KOPT-K1 (cell line): ENCODE results near the gene RTP2.

Source experiments
- H3K27ac ChIP-seq: fragments of 200-600 bp; sonication (generic); 2 replicates; pipeline ENCODE4 v1.5.1; 2016; ENCODE audit warnings: antibody characterized with exemption, mild to moderate bottlenecking, low read depth, low read length; ENCODE audit not compliant: poor library complexity, severe bottlenecking
- H3K36me3 ChIP-seq: fragments of 200-600 bp; sonication (generic); 2 replicates; pipeline ENCODE4 v1.5.1; 2017; ENCODE audit warnings: antibody characterized with exemption, mild to moderate bottlenecking, low read length, moderate library complexity; ENCODE audit not compliant: insufficient read depth
- H3K9me3 ChIP-seq: fragments of 200-600 bp; sonication (generic); 2 replicates; pipeline ENCODE4 v1.5.1; 2017; ENCODE audit warnings: antibody characterized with exemption, low read length, mild to moderate bottlenecking; ENCODE audit not compliant: insufficient read depth, poor library complexity, severe bottlenecking

Gene RTP2

DNA sequence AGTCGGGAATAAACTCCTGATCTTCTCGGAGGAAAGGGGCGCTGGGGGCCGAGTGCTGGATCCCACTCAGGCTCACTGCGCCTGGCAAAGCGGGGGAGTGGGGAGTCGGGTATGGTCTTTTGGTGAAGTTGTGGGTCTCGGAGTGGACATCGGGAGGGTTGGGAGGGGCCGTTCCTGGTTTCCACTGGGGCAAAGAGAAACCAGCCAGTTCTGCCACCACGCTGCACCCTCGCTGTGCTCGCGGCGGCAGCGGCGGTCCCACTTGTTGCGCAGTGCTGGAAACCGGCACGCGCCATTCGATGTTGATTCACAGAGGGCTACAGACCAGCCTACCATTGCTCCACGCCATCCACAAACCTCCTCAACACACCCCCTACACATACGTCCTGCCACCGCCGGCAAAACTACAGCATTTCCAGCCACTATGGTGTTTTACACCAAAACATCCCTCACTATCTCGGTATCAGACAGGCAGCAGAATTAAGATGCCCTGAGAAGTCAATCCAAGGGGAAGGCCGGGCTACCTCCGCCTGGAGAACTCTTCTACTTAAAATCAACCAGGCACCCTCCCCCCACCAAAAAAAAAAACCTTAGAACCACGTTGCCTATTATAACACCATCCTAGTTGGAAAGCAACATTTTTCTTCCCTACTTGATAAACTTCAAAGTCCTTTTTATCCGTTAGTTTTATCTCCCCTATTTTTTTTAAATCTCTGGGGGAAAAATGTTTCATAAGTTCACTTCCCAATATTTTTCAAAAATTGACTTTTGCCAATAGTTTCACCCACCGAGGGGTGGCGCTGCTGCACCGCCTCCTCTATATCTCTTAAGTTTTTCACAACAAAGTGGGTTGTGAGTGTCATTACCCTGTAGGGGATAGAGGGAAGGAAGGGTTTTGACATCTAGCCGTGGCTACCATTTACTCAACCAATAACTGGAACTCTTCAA, 39.3 kb upstream of the RTP2 start:
- Histone ChIP-seq H3K36me3 (no peaks in the 10 kb centered on the region), H3K9me3 (no peaks in the 10 kb centered on the region), H3K27ac (peak overlapping the region; percentile 99)

DNA sequence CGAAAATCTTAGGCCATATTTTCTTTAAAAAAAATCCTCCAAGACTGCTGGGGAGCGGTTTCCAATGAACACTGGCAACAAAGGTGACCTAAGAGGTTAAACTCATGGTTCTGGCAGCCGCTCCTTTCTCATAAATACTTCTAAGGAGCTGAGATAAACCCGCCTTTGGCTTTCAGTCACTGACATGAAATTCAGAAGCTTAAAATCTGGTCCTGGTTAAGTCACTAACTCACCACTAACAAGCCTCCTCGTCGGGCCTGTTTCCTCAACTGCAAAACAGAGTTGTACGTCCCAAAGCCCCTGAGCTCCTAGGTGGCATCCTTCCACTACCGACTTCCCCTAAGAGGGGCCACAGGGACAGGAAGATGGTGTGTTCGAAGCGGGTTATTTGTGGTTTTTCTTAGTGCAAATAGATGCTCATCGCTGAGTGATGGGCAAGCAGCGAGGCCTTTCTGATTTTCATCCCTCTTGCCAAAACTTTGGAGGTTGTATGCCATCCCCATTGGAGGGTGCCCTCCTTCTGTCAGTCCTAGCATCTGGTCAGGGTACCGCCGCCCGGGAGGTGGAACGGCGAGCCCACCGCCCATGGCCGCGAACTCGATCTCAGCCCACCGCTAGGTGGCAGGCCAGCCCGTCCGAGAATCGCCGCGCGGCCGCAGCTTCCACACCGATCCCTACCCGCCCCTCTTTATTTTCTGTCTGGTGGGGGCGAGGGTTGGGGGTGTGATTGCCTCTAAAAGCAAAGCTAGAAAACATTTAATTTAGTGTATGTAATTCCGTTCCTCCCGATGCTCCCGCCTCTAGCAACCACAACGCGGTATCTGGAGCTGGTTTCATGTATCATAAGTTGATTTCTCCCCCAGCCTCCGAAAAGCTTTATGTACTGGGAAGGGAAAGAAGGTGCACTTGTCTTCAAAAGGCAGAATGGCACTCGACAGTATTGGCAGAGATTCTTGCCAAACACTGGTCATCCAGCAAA, 38.4 kb upstream of the RTP2 start:
- Histone ChIP-seq H3K36me3 (no peaks in the 10 kb centered on the region), H3K9me3 (no peaks in the 10 kb centered on the region), H3K27ac (peak overlapping the region; percentile 99)

DNA sequence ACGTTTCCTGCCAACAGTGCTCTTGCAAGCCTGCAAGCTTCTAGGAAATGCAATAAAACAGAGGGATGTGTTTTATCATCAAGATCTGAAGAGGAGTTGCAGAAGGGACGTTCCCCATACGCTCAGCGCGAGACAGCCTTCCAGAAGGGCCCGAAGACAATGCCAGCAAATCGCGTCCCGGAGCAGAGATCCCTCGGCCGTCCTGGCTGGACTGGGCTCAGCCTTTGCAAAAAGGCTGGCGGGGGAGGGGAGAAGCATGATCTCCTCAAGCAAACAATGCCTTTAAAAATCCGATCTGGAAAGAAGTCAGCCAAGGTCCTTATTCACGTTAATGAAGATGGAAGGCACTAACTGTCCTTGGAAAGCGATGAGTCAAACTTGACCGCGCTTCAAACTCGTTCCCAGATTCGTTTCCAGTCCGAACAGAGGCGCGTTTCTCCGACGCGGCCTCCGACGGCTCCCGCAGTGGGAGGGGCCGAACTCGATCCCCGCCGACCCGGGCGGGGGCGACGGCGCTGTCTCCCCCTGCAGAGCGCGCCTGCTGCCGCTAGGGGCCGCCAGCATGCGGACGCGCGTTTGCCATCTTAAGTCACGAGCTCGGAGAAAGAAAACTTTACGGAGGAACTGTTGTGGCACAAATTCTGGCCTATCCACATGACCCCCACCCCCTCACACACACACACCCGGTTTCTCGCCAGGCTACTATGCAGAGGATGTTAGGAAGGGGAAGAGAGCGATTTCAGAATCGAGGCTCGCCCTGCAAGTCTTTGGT, 37.4 kb upstream of the RTP2 start:
- Histone ChIP-seq H3K36me3 (no peaks in the 10 kb centered on the region), H3K27ac (peak overlapping the region; percentile 99), H3K9me3 (no peaks in the 10 kb centered on the region)

DNA sequence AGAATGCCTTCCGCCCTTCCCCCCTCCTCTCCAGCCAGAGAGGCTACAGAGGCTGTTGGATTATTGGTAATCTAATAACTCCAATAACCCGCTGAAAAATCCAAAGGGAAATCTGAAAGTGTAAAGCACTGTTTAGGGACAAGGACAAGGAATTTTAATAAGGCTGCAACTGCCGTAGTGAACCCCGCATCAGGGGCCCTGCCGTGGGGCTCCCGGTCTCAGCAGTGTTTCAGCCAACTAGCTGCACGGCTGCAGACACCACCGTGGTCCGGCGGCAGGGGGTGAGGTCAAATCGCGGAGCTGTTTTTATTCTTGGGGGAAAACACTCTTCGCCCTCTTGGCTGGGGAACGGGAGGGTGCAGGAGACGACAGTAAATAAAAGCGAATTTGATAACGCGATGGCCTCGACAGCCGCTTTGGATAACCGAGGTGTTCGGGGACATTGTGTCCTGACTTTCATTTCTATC, 36.8 kb upstream of the RTP2 start:
- Histone ChIP-seq H3K27ac (peak overlapping the region; percentile 99), H3K36me3 (no peaks in the 10 kb centered on the region)

DNA sequence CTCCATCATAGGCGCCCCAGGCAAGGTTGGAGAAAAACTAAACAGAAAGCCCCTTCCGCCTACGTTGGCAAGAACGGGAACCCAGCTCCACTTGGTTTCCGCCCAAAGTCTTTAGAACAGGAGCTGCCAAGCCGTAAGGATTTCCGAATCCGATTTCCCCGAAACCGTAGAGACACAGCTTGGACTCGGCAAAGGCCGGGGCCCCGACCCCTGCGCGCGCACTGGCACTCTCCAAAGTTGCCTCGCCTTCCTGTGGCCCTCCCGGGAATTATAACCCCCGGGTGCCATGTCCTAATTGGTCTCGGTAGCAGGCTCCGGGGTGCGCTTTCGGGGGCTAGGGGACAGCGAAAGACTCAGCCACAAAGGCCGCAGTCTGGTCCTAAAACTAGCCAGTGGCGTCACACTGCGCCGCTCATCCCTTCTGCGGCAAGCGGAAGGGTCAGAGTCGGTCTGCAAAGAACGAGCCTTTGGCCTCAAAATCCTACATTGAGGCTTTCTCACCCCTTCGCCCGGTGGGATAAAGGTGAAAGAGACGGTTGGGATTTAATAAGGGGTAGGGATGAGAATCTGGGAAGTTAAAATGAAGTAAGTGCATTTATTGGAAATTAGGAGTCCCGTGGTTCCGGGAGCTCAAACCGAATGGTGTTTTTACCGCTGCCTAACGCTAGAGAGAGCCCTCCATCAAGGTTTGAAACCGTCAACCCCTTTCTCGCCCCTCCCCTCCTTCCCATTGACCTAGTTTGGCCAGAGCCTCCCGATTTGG, 36.2 kb upstream of the RTP2 start:
- Histone ChIP-seq H3K36me3 (no peaks in the 10 kb centered on the region), H3K27ac (peak overlapping the region; percentile 99), H3K9me3 (no peaks in the 10 kb centered on the region)

More for the DNA sequence above, 36.8 kb upstream of the RTP2 start:
- H3K9me3 ChIP-seq, result no peaks in the 10 kb centered on the region

DNA sequence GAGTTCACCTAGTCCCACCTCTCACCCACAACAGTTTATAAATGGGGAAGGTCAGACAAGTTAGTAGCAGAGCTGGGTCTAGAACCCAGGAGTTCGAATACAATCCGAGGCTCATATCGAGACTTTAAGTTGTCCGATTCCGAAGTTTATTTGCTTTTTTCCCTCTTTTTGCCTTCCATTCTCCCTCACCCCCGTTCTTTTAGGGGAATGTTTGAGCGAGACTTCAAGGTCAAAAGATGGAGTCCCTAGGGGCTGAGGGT, 35.6 kb upstream of the RTP2 start:
- Histone ChIP-seq H3K36me3 (no peaks in the 10 kb centered on the region), H3K27ac (peak overlapping the region; percentile 99)

DNA sequence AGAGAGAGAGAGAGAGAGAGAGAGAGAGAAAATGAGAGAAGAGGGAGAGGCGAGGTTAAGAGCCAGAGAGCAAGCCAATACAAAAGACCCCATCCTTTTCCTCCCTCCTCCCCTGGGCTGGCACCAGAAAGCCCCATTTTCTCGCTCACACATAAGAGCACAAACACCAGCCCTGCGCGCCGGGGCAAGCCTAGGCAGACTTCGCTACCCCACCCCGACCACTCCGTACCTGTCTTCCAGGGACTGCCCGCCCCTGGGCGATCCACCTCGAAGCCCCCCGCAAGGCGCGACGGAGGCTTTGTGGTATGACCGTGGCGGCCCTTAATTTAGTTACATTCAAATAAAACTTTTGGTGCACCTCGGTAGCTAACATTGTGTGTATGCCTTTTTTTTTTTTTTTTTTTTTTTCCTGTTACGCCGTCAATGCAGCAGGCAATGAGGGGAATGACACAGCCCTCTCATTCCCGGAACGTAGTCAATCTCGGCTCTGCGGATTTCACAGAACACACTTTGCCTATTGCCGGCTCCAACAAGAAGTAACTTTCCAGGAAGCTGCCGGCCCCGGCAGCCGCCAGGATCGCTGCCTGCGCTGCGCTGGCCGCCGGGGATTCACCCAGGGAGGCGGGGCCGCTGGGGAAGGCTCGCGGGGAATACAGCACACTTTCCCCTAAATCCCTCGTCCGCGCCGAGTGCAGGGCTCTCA, 35.2 kb upstream of the RTP2 start:
- peak overlapping the region; percentile 99 for H3K27ac ChIP-seq
- H3K36me3 ChIP-seq, result no peaks in the 10 kb centered on the region

More for the DNA sequence above, 35.6 kb upstream of the RTP2 start:
- no peaks in the 10 kb centered on the region for H3K9me3 ChIP-seq

DNA sequence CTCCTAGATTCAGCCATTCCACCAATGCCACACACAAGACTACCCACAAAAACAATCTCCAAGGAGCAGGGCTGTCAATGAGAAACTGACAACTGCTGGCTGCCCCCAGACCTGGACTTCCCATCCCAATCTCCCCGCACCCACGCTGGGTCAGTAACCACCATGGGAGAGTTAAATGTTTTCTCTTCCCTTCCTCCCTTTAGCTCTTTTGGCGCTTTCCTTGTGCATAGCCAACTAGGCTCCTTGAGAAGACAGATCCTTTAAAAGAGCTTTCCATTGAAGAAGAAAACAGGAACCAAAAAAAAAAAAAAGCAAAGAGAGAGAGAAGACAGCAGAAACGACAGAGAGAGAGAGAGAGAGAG, 34.6 kb upstream of the RTP2 start:
- H3K27ac ChIP-seq, result no peak overlapping the region

More for the DNA sequence above, 35.2 kb upstream of the RTP2 start:
- no peaks in the 10 kb centered on the region for H3K9me3 ChIP-seq

DNA sequence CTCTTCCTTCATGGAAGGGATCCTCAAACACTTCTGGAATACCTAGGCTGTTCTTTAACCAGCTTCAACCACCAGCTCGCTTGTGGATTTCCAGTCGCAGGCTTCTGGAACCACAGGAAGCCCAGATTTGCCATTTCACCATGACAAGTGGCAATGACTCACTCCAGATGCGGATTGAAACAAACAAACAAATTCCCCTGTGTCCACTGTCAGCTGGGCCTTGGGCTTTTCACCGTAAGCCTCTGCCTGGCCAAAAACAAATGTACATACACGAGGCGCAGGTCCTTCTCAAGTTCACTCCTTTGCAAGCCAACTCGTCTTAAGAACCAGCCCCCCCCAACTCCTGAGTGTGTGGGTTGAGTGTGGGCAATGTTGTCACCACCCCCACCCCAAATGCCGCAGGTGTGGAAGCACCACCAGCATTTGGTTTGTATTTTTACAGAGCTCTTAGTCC, 34.1 kb upstream of the RTP2 start:
- Histone ChIP-seq H3K27ac (no peak overlapping the region), H3K36me3 (no peaks in the 10 kb centered on the region), H3K9me3 (no peaks in the 10 kb centered on the region)

More for the DNA sequence above, 34.6 kb upstream of the RTP2 start:
- no peaks in the 10 kb centered on the region for H3K9me3 ChIP-seq
- H3K36me3 ChIP-seq, result no peaks in the 10 kb centered on the region

DNA sequence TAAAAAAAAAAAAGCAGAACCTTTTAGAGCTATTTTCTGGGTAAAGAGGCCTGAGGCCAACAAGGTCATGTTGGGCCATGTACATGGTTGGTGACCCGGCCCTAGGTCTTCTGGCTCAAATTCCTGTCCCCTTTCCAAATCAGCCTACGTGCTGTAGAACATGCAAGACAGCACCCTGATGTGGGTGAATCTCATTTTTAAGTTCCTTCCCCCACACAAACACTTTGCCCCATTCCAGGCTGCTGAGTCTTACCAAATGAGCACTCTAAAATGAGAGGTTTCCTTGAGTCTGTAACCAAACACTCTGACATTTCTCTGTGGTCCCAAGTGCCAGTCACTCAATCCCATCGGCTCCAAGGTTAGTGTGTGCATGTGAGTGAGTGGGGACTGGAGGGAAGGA, 33.5 kb upstream of the RTP2 start:
- Histone ChIP-seq H3K27ac (no peak overlapping the region), H3K9me3 (no peaks in the 10 kb centered on the region), H3K36me3 (no peaks in the 10 kb centered on the region)

DNA sequence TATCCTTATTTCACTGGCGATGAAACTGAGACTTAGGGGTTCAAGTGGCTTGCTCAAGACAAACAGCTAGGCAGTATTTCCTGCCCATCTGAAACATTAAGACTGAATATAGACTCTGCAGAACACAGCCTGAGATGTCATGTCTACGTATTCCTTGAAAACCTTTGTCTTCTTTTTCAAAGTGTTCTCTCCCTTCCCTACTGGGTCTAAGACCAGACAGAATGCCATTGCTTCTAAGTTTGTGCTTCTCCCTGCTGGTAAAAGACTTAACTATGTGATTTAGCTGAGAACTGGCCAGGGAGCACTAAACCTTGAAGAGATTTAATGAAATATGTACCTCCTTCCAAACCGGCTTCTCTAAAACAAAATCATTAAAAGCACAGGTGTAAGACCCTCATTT, 33.0 kb upstream of the RTP2 start:
- H3K27ac ChIP-seq, result no peak overlapping the region
- no peaks in the 10 kb centered on the region for H3K9me3 ChIP-seq
- no peaks in the 10 kb centered on the region for H3K36me3 ChIP-seq

DNA sequence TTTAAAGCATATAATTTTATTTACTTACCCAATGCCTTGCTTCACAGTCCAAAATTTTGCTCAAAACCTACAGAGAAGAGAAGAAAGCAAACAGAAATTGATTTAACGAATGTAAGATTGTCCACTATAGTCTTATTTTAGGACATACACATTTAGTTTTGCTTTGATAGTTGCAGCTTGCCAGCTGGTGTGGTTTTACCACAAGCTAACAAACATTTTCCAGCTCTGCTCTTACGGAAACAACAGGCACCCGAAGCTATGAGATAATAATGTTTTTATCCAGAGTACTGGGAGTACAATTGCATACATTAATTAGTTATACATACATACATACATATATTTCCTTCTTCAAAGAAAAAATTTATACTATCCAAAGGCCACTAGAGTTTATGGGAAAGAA, 32.5 kb upstream of the RTP2 start:
- Histone ChIP-seq H3K36me3 (no peaks in the 10 kb centered on the region), H3K27ac (no peak overlapping the region), H3K9me3 (no peaks in the 10 kb centered on the region)

DNA sequence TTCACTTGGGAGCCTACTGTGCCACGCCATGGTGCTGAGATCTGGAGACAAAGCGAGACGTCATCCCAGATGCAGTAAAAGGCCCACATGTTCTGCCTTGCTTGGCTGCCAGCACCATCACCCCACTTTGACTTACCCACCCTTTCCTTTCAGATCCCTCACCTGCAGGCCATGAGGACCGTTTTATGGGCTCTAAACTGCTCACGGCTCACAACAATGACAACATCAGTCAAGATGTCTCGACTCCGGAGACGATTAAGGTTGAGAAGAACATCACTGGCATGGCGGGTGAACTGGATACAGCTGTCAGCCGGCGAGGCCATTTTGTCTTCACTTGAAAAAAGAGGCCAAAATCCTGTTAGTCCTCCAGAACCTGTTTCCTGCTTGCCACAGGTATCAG, 31.0 kb upstream of the RTP2 start:
- H3K36me3 ChIP-seq, result no peaks in the 10 kb centered on the region
- H3K9me3 ChIP-seq, result no peaks in the 10 kb centered on the region
- H3K27ac ChIP-seq, result no peak overlapping the region

DNA sequence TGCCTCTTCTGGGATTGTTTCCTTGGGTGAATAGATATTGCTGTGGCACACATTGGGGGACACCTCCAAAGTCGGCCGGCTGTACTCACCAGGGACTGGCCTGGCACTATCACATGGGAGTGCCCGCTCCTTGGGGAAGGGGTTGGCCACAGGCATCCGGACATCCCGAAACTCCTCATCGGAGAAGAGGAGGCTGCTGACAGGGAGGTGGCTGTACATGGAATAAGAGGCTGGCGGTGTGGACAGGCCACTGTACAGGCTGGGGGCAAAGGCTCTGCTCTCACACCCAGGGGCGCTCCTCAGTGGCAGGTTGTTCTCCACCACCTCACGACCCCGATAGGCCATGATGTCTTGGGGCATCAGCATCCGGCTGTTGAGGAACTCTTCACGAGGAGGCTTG, 27.2 kb upstream of the RTP2 start:
- no peak overlapping the region for H3K27ac ChIP-seq
- H3K36me3 ChIP-seq, result no peaks in the 10 kb centered on the region
- H3K9me3 ChIP-seq, result no peaks in the 10 kb centered on the region
